ENCODE results near the gene CRADD.
A peak's percentile ranks its signal among the peaks of the same experiment; 100 is the strongest.
"Not testable (repeated sequence)": the region's sequence is repeated elsewhere in the genome, so short reads cannot be mapped to it uniquely, and the experiment has no call there.

CRADD gene

DNA sequence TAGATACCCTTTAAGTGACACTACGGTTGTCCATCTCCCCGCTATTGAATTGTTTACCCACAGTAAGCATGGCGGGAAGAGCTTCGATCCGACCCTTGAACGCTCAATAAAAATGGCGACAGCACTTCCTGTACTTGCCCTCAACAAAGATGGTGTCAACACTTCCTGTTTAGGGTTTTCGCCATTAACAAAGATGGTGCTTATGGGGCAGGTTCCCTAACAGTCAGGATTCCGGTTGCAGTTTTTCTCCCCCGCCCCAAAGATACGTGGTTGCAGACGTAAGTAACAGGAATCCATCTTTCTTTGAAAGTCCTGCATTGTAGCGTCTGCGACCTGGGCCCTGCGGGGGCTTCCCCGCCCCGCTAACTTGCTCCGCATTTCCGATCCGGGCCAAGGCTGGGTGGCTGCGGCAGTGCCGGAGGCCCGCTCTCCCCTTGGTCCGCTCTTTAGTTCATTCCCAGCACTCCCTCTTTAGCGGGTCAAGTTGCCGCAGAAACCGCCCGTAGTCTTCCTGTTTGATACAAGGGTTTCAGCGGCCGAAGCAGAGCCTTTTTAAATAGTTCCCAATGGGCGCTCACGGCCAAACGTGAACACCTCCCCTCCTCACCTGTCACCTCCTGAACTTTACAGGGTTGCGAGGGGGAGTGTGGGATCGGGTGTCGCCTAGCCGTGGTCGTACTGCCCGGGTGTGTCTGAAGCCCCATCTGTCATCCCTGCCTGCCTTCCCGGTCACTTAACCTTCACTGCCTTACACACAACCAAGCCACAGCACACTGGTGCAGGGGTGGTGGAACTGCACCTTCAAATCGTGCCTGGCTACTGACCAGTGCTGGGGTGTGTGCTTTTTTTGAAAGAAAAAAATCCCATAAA, at the start of gene CRADD:
CRADD (plus strand) TSS at position 181 of the 870 bp plus-strand sequence.
- DNase-seq = peak; percentile 95

DNA sequence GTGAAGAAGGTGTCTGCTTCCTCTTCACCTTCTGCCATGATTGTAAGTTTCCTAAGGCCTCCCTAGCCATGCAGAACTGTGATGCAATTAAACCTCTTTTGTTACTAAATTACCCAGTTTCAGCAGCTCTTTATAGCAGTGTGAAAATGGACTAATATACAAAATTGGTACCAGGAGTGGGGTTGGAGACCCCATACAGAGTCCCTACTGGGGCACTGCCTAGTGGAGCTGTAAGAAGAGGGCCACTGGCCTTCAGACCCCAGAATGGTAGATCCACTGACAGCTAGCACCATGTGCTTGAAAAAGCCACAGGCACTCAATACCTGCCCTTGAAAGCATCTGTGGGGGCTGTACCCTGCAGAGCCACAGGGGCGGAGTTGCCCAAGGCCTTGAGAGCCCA, 44.8 kb upstream of the CRADD start:
- no peak for DNase-seq

DNA sequence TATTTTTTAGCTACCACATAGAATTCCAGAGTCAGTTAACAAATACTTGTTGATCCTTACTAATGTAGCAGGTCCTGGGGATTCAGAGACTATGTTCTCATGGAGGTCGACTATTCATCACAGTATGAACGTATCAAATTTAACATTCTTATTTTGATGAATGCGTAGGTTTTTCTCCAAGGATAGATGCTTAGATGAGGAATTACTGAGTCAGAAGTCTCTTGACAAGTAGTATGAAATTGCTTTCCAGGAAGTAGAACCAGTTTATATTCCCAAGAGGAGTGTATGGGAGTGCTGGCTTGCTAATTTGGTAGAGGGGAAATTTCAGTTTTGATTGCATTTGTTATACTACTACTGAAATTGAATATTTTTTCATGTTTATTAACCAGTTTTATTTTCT, 42.8 kb upstream of the CRADD start:
- no peak for DNase-seq

DNA sequence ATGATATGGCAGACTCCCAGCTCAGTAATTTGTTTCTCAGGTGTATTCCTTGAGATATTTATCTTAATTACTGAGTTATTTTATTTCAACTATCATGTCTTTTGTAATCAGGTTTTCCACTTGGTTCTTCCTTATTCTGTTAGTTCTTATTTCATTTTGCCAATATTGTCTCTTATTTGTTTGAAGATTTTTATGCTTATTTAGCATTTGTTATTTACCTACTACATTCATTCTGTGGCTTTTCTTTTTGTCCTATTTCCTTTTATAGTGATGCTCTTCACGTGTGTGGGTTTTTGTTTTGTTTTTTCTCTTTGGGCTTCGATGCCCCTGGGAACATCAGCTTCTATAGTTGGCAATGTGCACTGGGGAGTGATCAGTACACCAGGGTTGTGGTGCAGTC, 40.5 kb upstream of the CRADD start:
- no peak for DNase-seq

DNA sequence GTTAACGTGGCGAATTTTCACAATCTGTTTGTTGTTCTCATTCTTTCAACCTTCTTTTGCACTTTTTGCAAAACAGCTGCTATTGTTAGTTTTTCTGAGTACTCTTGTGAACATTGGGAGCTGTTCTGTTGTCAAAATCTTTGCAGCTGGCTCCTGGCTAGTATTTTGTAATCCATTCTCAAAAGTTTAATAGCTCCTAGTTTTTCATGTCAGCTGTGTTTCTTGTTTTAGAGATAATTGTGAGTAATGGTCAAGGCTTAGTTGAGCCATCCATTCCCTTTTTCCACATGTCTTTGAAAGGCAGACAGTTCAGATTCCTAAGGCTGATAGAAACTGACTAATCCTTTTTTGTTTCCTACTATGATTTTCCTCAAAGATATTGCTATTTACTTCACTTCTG, 39.1 kb upstream of the CRADD start:
- no peak for DNase-seq

DNA sequence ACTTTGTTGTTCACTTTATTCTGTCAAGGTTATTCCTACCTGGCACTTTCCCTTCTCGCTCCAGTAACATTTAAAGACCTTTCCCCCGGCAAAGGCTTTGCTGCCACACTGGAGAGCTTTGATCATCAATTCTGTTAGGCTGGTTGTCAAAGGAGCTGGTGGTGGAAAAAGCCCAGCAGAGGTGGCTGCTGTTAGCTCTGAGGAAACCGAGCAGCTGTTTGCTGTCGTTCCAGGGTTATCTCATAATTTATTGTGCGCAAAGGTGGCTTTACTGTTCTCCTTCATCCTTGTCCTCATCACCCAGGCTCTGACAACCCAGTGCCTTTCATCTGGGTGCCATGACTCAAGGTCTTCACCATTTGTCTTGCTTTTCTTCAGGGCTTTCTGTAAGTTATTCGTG, 38.2 kb upstream of the CRADD start:
- DNase-seq = no peak

DNA sequence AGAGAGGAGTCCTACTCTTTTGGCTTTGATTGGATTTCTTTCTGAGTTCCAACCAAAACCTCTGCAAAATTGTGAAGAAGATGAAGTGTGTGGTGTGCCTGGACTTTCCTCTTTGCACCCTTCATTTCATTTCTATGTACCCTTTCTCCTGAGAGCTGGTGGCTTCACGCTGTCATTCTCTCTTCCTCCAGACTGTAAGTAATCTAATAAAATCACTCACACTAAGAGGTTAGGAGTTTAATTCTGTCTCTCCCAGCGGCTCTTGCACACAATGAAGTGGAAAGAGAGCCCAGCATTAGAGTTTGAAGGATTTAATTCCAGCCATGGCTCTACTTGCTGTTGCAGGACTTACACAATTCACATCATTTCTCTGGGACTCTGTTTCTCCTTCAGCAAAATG, 37.8 kb upstream of the CRADD start:
- DNase-seq = peak; percentile 63

DNA sequence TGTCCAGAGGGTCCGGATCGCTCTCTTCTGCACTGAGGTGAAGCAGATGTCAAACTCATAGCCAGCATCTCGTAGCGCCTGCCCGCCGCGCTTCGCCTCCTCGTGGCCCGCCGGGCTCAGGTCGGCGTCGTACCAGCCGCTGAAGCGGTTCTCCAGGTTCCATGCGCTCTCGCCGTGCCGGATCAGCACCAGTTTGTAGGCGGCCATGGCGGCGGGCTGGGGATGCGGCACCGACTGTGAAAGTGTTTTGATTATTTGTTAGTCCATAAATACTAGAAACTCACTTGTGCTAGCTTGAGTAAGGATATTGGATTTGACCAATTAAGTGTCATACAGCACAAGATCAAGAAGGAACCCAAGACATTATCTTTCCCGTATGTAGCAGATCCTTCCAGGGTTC, 35.8 kb upstream of the CRADD start:
- not testable (repeated sequence) for DNase-seq

DNA sequence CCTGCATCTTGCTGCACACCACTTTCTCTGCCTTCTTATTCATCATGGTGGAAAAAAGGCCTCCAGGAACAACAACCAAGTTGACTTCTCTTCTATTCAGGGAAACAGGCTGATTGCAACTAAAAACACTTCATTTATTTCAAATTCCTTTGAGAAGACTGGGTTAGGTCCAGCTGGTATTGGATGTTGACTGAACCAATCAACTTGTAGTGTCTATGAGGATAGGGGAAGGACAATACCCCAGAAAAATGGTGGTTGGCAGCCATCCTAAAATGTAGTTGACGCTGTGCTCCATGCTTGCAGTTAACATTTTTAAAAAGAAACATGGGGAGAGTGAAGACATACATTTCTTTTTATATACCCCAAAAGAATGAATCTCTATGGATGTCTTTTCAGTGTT, 34.4 kb upstream of the CRADD start:
- no peak for DNase-seq

DNA sequence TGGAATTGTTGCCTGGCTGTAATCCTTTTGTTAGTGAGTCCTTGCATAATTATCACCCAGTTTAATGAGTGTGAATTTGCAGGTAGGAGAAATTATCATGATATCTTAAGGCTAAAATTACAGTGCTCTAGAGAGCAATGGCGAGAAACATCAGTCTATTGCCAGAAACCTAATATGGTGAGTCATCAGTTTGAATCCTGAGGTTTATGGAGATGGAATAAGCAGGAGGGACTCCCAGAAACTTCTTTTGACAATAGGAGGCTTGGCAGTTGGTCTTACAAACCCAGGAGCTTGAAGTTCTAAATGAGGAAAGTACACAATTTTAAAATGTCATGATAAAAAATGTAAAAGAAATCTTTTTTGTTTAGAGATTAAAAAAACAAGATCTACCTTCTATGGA, 31.5 kb upstream of the CRADD start:
- no peak for DNase-seq

DNA sequence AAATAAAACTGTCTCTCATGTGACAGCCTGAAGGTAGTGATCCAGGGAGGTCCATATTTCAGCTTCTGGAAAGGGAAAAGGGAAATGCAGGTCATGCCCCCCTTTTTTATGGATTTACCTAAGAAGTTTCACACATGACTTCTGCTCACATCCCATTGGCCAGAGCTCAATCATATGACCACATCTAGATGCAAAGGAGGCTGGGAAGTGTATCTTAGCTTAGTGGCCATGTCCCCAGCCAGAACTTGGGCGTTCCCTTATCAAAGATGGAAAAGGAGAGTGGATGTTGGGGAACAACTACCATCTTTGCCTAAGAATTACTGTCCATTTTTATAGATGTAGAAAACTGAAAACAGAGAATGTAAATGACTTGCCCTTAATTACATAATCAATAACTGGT, 26.5 kb upstream of the CRADD start:
- no peak for DNase-seq

DNA sequence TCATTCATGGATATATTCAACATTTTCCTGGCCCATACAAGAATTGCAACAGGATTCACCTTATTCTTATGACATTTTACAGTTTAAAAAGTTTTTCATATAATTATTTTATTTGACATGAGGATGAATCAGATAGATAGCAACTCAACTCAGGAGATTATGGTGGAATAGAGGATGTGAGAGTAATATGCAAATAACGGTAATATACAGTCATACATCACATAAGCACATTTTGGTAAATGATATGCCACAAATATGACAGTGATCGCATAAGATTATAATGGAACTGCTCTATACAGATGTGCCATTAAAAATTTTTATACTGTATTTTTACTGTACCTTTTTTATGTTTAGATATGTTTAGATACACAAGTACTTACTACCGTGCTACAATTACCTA, 24.1 kb upstream of the CRADD start:
- DNase-seq = no peak

DNA sequence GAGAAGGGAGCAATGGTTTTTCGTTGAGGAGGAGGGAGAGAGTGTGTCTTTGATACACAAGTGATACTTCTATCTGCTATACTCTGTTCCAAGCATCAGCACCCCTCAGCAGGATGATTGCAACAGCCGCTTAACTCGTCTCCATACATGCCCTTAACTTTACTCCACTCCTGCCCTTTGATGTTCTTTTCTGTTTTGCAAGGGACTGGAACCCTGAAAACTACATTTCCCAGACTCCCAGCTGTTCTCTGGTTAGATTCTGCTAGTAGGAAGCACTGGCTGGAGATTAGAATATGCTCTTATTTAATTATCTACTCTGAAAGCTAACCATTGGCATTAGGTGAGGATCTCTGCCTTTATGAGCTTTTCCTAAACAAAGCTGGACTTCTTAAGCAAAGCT, 23.5 kb upstream of the CRADD start:
- no peak for DNase-seq

DNA sequence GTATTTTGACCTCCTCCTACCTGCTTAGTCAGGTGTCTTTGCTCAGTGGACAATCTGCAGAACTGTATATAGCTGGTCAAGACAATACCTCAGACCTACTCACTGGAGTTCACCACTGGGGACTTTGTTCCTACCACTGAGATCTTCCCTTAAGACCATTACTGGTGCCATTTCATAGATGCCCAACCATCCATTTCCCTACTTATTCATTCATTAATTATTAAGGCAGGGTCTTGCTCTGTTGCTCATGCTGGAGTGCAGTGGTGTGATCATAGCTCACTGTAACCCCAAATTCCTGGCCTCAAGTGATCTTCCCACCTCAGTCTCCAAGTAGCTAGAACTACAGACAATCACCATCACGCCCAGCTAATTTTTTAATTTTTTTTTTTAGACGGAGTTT, 22.8 kb upstream of the CRADD start:
- DNase-seq = no peak

DNA sequence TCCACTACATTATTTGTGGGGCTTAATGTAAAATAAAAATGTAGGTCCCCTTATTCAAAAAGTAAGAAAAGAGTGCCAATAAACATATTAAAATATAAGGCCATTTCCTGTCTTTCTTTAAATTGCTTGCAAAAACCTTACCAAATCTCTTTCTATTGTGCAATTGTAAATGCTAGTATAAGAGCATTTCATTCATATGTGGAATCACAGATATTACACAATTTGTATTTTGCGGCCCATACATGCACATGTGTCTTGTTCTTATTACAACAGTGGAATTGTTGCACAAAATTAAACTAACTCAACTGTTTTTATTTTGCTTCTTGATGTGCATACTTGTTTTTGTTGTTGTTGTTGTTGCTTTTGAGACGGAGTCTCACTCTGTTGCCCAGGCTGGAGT, 20.1 kb upstream of the CRADD start:
- no peak for DNase-seq

DNA sequence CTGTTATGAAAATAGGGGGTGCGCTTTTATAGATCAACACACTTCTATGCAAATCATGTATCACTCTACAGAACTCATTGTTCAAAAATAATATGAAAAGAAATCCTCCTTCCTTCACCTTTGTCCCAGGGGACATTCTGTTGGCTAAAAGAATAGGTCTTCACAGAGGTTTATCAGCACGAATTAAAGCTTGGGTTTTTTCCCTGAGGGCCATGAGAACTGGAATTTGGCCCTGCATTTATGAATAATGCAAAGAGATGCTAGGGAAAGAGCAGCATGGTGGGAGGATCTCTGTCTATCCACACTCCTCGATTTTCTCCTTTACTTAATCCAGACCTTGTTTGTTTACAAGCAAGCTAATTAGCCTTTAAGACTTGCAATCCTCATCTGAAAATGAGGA, 16.2 kb upstream of the CRADD start:
- DNase-seq = no peak

DNA sequence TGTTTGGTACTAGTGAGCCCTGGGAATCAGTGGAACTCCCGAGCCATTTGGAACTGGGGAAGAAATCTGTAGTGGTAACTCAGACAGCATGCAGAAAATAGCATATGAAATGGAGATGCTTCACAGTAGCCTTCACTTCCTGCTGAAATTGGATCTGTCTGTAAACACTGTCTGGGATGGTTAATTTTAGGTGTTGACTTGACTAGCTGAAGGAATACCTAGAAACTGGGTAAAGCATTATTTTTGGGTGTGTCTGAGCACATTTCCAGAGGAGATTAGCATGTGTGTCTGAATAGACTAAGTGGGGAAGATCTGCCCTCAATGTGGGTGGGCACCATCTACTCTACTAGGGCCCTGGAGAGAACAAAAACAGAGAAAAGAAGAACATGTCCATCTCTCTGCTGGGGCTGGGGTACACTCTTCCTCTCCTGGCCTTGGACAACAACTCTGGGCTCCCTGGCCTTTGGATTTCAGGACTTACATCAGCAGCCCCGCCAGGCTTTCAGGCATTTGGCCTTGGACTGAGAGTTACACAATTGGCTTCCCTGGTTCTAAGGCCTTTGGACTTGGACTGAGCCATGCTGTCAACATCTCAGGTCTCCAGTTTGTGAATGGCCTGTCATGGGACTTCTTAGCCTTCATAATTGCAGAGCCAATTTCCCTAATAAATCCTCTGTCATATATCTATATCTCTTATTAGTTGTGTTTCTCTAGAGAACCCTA, 14.0 kb upstream of the CRADD start:
- DNase-seq = no peak

DNA sequence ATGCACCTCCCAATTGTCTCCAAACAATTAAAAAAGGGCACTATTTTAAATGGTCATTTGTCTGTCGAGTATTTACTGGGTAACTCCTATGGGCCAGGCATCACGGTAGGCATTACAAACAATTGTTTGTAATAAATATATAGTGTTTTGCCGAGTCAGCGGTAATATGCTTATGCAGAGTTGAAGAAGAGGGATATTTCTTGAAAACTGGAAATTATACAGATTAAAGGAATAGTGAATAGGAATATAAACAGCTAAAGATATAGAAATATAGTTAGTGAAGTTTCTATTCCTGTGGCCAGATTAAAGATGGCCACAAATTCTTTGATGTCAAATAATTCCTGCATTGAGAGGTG, 13.5 kb upstream of the CRADD start:
- no peak for DNase-seq

DNA sequence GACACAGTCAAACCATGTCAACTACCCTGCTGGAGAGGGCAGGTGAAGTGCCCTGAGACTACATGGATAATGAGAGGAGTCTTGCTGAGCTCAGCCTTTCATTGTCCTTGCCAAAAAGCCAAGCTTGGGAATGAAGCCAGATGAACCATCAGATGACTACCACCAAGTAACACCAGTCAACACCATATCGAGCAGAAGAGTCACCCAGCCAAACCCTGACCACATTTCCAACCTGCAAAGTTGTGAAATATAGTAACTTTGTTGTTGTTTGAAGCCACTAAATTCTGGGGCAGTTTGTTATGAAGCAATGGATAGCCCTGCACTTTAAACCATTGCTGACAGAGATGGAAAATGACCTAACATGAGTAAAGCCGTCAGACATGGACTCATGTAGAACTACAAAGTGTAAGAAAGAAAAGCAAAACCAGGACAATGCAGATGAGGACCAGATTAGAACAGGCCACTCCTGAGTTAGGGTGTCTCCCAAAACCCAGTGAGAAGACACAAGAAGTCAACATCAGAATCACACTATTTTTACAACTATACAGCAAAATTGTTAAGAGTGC, 12.5 kb upstream of the CRADD start:
- DNase-seq = no peak

DNA sequence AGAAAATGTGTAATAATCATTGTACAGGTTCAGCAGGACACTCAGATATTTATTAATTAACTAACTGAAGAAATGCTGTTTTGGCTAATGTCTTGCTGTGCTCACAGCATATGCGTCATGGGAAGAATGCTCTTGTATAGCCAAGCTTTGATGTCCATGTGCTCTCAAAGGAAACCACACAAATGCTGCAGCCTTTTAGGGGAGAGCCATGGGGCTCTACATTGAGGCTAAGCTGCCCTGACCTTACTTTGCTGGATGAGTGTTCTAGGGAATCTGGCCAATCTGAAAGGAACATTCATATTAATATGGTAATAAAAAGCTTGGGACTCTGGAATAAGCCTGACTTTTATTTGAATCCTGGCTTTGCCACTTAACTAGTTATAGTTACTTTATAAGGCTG, 9.5 kb upstream of the CRADD start:
- DNase-seq = no peak

DNA sequence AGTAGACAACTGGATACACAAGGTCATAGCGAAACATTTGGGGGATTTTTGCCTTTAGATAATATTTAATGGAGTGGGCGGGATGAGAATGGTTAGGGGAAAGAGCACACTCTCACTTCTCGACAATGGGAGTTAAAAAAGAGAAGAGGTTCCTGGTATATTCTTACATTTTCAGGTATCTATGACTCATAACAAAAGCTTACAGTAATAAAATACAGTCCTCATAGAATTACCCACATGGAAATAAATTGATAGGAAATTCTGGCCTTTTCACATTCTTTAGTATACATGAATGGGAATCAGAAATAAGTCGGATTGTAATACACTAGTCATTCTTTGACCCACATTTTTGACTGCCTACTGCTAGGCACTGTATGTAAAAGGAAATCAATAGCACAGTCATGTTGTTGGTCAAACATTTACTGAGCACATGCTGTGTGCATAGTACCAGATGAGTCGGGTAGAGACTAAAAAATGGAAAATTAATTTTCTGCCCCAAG, 8.2 kb upstream of the CRADD start:
- no peak for DNase-seq

DNA sequence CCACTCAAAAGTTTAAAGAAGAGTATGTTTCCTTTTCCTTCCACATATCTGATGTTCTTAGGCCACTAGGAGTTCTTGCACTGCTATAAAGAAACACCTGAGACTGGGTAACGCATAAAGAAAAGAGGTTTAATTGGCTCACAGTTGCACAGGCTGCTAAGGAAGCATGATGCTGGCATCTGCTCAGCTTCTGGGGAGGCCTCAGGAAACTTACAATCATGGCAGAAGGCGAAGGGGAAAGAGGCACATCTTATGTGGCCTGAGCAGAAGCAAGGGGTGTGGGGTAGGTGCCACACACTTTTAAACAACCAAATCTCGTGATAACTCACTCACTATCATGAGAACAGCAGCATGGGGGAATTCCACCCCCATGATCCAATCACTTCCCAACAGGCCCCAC, 7.7 kb upstream of the CRADD start:
- no peak for DNase-seq

DNA sequence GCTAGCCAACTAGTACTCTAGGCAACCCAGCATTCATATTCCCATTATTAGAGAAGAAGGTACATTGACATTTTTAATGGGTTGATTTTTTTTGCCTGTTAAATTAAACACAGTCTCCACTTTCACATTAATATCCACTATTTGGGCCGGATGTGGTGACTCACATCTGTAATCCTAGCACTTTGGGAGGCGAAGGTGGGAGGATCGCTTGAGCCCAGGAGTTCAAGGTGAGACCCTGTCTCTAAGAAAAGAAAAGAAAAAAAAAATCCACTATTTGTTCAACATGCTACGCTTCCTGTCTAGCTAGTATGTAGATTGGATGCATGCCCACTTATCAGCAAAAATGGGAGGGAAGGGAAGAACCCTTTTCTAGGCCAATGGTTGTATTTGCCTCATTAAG, 7.1 kb upstream of the CRADD start:
- no peak for DNase-seq

DNA sequence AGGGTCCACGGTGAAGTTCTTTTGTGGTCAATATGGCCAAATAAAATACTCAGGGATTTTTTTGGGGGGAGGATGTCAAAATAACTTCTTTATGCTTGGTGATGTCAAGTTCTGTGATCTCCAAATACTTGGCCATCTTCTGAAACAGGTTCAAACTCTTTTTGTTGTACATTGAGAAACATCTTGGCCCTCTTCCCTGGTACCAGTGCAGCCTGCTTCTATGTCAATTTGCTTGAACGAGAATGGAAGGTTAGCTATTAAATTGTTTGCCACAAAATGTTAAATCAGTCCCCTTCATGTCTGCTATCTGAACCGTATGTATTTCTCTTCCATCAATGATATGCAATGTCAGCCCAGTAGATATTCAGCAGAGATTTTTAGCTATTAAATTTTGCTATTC, 6.1 kb upstream of the CRADD start:
- DNase-seq = no peak
